GM18861 (cell line): Measurements from ENCODE around the gene DENND1A.
A peak's percentile ranks its signal among the peaks of the same experiment; 100 is the strongest.
"Not testable (repeated sequence)": the region's sequence is repeated elsewhere in the genome, so short reads cannot be mapped to it uniquely, and the experiment has no call there.

Experiments
- ATAC-seq: cut with Tn5 transposase; IDR thresholded peaks from one replicate; pipeline ENCODE4 v1.9.1; 2021; ENCODE audit not compliant: unreplicated experiment

Gene DENND1A

DNA sequence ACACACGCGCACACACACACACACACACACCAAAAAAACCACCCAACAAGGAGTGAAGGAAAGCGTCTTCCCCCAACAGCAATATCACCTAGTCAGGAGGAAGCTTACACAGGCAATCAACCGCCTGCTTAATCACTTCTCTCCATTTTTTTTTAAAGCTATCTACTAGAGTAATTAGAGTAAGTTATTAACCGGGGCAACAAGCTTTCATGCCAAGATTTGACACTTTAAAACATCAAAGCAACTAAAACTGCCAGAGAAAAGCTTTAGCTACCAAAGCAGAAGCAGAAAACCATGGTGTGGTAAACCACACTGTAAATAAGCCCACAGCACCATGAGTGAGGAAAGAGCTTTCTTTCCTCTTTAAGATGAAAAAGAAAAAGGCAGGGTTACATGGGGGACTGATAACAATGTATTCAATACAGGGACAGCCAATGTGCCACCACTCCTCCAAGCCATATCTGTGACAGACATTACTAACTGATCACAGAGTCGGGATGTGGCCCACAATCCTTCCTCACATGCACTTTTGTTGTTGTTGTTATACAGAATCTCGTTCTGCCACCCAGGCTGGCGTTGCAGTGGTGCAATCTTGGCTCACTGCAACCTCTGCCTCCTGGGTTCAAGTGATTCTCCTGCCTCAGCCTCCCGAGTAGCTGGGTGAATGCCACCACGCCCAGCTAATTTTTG is 291.8 kb downstream of the DENND1A start:
- ATAC-seq = peak; percentile 71

DNA sequence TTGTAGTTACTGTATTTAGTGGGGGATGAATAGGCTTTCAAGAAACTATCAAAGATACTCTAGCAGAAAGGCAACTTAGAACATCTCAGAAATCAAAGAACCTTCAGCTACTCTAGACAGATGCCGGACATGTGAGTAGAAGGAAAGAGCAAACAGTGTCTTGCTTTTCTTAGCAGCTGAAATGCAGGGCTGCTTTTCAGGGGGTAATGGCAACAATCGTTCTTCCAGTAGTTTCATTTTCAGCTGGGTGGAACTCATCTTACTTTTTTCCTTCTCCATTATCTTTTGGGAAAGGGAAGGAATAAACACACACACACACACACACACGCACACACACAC is 292.4 kb downstream of the DENND1A start:
- ATAC-seq = no peak

DNA sequence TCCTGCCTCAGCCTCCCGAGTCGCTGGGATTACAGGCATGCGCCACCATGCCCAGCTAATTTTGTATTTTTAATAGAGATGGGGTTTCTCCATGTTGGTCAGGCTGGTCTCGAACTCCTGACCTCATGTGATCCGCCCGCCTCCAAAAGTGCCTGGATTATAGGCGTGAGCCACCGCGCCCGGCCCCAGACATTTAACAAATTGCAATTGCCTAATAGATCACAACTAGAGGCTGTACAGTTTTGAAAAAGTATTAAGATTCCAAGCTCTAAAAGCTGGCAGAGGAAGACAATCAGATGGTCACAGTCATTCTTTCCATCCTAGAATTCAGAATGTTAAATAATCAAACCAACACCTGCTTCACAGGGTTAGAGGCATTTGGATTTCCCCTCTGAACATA is 293.1 kb downstream of the DENND1A start:
- ATAC-seq = not testable (repeated sequence)

DNA sequence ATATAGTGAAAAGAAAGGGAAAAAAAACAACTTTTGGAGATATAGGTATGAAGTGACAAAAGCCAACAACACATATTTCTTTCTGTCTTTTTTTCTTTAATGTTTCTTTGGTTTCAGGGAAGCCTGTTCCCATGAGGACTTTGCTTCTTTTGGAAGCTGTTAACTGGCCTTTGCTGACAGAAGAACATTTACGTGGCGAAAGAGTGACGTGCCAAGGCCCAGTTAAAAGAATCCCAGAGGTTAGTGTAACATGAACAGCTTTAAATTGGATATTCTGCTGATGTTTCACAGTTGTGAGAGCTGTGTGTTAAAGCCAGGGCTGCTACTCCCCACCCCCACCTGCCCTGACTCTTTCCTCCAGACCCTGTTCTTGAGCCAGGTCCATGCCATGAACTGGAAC is 298.1 kb downstream of the DENND1A start:
- ATAC-seq = no peak

DNA sequence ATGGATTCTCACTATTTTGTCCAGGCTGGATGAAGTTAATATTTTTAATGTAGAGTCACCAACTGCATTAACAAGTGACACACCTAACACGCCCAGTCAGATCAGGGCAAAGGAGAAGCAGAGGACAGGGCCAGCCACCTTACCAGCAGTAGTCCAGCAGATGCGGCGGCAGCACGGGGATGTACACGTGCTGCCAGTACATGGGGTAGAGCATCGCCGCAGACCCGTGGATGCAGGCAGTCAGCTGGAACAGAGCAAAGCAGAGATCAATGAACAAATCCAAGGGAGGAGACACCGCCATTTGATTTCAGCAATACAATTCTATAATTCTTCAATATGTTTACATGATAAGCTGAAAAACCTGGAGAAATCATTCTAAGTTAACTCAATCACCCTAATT is 299.7 kb downstream of the DENND1A start:
- no peak for ATAC-seq

DNA sequence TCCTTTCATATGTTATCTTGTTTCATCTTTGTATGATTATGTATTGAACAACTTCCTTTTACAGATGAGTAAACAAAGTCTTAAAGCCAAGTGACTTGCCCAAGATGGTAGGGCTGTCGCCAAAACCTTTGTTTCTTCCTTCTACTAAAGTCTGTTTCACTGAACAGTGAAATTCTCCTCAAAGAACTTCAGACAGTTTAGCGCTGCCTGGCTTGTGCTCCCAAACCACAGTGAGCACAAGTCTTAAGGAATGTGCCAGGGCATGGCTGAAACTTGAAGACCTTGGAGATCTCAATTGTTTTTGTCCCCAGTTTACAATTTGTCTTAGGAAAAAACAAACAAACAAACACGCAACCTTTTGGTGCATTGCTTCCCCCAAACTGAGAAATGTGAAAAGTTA is 300.4 kb downstream of the DENND1A start:
- ATAC-seq = no peak

DNA sequence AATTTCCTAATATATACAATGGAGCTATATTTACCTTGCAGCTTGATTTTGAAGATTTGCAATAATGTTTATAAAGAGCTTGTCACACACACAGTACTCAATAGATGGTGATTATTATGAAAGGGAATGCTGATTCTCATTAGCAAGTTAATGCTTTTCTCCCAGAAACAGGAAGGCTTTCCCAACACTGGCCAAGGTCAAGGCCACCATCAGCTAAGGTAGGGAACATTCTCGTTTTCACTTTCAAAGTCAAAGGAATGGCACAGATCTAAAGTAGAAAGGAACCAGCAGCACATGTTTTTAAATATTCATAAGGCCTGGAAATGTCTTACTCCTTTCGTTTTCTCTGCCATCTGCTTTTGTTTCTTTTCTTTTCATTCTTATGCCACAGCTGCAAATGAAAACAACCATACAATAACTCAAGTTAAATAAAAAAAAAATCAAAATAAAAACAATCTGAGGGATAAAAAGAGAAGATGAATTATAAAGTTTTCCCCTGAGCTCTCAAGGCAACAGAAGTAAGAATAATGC is 307.1 kb downstream of the DENND1A start:
- no peak for ATAC-seq

DNA sequence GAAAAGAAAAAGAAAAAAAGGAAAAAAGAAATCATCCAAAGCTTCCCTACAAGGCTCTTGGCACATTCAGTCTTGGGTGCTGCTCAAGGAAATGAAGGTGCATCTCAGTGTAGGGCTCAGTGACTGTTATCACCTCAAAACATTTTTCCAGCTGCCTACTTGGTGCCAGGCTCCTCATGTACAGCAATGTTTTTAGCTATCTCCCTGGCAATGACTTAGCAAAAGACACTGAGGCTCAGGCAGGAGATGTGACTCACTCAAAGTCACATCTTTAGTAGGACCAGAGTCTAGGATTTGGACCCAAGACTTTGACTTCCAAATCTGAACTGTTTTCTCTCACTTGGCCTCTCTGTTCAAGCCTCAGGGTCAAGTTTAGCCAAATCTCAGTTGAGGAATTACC is 309.7 kb downstream of the DENND1A start:
- ATAC-seq = no peak

DNA sequence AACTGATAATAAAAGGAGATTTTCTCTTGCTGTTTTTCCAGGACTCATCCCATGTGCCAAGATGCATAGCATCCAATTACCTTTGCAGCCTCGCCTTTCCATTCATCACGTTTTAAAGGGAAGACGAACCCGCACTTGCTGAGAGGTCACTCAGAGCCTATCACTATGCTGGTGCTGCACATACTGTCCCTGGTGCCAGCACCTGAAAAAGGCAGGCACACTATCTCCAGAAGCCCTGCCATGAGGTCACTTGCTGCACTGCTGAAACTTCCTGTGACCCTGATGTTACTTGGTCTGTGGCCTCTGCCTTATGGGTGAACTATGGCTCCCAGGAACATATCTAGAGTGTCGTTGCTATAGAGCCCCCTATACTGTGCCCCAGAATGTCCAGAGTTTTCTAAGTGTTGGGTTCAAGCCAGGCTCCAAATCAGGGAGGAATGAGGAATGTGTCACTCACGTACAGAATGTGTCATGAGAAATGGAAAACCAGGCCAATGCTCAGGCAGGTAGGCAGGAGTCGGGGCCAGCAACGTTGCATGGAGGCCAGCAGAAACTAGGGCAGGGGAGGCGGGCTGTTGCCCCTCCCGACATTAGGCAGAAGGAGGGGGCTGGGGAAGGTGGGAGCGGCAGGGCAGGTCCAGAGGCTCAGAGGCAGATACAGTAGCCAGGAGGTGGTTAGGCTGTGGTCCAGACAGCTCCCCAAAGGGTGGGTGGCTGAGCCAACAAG is 311.8 kb downstream of the DENND1A start:
- no peak for ATAC-seq

DNA sequence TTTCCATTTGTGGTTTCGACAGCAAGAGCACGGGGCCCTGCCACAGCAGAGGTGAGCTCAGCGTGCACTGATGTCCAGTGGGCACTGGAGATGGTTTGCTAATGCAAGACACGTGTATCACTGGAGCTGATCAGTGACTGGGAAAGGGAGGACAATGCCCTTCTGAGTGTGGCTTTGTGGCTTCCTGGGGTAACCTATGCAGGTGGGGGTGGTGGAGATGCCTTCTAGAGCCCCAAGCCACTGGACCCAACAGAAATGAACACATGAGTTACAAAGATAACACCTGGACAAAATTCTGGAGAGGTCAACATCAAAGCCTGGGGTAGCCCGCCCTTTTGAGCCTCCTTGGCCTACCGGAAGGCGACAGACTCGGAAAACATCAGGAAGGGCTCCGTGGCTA is 312.6 kb downstream of the DENND1A start:
- no peak for ATAC-seq

DNA sequence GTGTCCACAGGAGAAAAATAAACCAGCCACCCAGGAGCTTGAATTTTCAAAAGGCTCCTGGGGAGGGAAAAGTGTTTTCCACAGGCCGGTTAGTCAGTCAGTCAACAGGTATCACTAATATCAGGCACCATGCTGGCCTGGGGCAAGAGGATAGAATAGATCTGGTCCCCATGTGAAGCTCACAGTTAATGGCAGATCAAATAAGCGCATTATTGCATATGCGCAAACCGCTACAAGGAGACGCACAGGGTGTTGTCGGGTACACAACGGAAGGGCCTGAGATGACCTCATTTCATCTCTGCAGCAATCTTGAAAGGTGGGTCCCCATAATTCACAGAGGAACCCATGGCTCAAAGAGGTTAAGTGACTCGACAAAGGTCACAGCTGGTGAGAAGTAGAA is 313.2 kb downstream of the DENND1A start:
- ATAC-seq = no peak

DNA sequence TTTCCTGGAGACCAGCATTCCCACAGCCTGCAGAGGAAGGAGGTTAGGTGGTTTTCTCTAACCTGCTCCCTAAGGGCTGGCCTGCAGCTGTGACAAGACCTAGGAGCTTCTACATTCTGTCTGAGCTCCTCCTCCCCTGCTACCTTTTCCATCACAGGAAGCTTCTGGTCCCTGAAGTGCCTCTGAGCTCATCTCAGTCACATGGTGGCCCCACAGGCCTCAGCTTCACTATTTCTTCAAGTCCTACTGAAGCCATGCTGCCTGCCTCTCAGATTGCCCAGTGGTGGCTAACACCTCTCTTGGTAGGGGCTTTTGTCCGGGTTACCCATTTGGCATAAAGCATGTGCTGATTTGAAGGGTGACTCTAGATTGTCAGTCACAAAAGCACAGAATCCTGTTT is 314.5 kb downstream of the DENND1A start:
- no peak for ATAC-seq

DNA sequence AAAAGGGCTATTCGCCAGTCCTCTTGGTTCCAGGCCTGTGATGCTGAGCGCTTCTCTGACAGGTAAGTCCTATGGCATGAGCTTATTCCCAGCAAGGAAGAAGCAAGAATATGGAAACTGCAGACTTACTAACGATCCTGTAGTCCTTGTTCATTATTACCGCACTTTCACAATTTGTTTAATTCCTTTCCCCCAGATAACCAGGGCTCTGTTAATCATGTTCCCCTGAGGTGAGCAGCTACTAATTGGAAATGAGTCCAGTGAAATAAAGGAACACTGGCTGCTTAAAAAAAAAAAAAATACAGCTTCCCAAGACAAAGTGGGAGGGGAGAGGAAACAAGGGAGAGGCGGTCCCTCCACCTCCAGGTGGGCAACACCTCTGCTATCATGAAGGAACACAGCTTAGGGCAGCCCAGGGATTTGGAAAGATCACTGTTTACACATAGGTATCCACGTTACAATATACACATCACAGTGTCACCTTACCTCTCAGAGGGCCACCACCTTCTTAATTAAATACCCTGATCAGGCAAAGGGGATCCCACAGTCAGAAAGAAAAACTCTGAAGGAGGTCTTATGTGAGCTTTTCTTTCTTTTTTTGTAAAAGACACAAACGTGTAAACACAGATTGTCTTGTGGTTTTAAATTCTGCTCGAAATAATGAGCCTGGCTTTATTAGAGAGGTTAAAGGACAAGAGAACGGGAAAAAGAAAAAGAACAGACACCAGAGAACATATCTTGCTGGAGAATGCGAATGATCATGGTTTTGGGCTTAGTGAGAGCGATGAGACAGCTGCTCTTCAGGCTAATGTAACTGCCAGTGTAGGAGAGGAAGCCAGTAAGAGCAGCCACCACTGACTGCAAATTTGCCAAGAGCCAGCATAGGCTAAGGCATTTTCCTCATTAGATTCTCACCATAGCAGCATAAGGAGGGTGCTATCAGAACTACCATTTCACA is 315.3 kb downstream of the DENND1A start:
- ATAC-seq = no peak

DNA sequence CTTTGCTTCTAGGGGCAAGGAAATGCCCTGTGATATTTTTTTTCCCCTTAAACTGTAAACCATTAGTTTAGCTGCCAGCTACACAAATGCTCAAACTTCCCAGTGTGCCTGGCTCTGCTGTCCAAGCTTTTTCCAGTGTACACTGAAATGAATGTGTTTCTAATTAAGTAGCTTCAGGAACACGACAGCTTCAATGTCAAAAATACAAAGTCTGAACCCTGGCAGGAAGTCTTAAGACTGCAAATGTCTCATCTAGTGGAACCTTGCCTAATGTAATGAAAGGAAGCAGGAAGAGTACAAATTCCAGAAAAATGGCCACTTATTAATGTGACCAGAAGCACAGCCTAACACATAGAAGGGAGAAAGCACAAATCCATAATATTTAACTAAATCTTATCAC is 318.7 kb downstream of the DENND1A start:
- no peak for ATAC-seq

DNA sequence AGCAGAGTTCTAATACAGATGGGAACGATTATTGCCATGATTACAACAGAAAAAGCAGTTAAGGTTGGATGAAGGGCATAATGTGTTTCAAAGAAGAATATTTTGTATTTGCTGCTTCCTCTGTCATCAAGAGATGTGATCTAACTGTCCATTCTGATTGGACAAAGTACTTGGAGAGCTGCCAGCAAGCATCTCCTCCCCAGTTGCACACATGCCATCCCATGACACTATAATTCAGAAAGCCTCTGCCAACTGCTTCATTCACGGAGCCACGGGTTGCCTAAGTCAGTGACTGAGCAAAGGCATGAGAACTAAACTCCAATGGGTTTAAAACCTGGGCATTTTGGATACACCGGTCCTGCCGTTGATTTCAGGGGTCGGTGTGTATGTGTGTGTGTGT is 320.1 kb downstream of the DENND1A start:
- no peak for ATAC-seq

DNA sequence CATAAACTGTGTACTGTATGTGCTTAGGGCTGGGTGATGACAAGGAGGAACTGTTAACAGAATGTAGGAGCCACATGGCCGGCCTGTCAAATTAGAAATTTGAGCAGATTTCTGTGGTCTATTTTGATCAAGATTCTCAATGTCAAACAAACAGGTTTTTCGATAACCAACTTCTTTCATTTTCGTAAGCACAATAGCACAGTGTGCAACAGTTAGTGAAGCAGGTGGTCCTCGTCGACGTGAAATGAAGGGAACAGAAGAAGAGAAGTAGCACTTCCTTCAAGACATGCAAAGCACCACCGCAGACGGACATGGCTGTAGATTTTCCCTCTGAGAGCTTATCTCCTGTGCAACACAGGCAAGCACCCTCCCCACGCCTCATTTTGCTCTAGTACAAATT is 321.8 kb downstream of the DENND1A start:
- peak; percentile 90 for ATAC-seq

DNA sequence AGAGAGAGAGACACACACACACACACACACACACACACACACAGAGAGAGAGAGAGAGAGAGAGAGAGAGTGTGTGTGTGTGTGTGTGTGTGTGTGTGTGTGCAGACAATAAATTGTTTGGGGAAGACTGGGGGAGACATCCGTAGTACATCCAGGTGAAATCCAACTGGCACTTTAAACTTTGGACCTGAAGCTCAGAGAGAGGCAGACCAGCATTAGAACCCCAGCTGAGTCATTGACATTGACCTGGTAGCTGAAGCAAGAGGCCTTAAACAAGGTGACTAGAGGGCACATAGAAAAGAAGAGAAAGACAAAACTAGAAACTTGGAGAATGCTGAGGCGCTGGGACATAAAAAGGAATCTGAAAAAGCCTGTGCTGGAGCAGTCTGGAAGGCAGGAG is 322.4 kb downstream of the DENND1A start:
- ATAC-seq = no peak

DNA sequence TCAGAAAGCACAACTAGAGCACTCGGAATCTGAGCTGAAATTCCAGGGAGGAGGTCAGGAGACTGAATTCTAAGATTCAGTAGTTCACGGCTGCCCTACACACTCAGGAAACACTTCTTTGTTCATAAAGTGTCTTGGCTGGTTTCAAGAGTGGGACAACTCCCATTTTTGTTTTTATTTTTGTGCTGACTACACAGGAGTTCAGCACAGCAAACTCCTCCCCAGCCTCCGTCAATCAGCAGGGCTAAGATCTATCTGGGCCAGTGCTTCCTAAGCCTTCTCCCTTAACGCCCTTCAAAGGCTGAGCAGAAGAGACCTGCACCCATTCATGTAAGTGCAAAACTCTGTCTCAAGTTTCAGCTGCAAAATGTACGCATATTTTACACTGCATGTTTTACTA is 323.8 kb downstream of the DENND1A start:
- ATAC-seq = no peak

DNA sequence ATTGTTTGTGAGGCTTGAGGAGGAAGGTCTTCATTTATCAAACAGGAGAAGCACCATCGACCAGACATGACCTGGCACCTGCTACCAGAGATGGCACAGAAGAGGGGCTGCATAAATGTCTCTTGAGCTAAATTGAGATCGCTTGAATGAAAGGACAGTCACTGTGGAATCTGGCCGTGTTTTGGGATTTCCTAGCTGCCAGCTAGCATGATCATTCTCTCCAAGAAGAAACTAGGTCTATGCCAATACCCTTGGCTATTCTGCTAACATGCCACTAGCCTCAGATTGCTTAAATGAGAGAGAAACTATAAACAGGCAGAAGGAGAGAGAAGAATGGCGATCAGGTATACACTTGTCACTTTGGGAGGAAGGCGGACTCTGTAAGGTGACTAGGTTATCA is 324.6 kb downstream of the DENND1A start:
- ATAC-seq = no peak

DNA sequence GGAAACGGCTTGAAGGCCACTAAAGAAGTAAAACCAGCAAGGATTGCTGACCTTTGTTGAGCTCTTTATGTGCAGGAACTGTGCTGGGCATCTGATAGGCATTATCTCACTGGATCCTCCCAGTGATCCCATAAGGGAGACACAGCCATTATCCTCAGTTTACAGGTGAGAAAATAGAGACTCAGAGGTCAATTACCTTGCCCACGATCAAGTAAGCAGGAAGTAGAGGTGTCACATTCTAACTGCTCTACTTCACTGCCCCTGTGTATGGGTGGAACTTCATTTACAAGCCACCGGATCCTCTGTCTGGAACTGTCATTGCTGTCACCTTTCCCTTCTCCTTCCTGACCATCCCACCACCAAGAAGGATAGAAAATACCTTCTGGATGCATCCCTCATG is 325.1 kb downstream of the DENND1A start:
- ATAC-seq = no peak

DNA sequence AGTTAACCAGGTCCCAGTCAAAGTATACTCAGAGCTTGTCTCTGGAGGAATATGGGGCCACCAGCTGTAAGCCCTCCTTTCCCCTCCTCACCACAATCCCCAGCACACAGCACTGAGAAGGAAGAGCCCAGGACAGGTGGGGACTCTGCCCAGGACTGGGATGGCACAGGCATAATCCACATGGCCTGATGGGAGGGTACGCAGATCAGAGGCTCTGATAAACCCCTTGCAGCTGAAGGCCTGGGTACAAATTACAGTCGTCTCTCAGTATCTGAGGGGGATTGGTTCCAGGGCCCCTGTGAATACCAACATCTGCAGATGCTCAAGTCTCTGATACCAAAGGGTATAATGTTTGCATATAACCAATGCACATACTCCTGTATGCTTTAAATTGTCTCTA is 328.1 kb downstream of the DENND1A start:
- ATAC-seq = no peak

DNA sequence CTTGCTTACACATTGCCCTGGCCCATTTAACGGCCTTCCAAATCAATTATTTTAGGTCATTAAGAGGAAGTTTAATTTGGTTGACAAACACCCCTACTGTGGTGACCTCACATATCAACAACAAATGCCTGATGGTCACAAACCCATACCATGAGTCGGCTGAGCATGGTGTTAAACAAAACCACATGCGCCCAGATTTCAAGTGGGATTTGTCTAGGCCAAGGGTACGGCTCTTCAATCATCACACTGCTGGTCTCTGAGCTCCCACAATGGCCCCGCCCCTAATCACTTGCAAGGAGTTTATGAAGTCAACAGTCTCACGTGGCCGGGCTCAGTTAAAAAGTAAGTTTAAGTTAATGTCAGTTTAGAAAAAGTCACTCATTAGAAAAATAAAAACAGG is 330.1 kb downstream of the DENND1A start:
- no peak for ATAC-seq
